Panc1 (cell line): Measurements from ENCODE around the gene ZDHHC8. TPM values are rescaled to one million over a fixed set of nuclear protein-coding genes. Genes with fewer than 3 reads are reported as not detected.

Experiments used
- ATAC-seq: fragments of 200-7000 bp; cut with Tn5 transposase; 2 replicates; pipeline ENCODE4 v1.9.1; 2020; ENCODE audit warnings: mild to moderate bottlenecking, moderate library complexity
- BruUV-seq: library from RNA; stranded (reverse); fragments of 400-500 nt; replicated peaks from 2 replicates; lab custom pipeline; 2021; lab: Mats Ljungman, UMichigan
- CTCF ChIA-PET: fragments of 300-600 bp; sonication (Branson Sonifier 250); formaldehyde crosslinking; loops from one replicate; lab custom pipeline; 2022; ENCODE audit warnings: antibody characterized with exemption; lab: Charles Lee
- POLR2A ChIA-PET: fragments of 300-600 bp; sonication (Branson Sonifier 250); formaldehyde crosslinking; loops from one replicate; lab custom pipeline; 2022; ENCODE audit warnings: antibody characterized with exemption; lab: Charles Lee
- DNase-seq: peaks from one replicate; pipeline ENCODE4 v3.0.0-alpha.2; 2010; ENCODE audit warnings: low read depth, low spot score
- H3K27ac ChIP-seq: 2 replicates; pipeline ENCODE4 v1.5.1; 2011; ENCODE audit warnings: mild to moderate bottlenecking, low read length, inconsistent platforms
- H3K27me3 ChIP-seq: fragments of 200-500 bp; sonication (Bioruptor generic); 2 replicates; pipeline ENCODE4 v1.6.0; 2014; ENCODE audit warnings: low read length, inconsistent platforms; ENCODE audit not compliant: control insufficient read depth, insufficient read depth
- H3K36me3 ChIP-seq: fragments of 200-500 bp; sonication (Bioruptor generic); 2 replicates; pipeline ENCODE4 v1.5.1; 2014; ENCODE audit warnings: inconsistent platforms, mild to moderate bottlenecking, low read length, moderate library complexity; ENCODE audit not compliant: control insufficient read depth, insufficient read depth
- H3K4me1 ChIP-seq: 2 replicates; pipeline ENCODE4 v1.5.1; 2011; ENCODE audit warnings: inconsistent platforms, mild to moderate bottlenecking, low read length, moderate library complexity; ENCODE audit not compliant: control insufficient read depth, insufficient read depth
- H3K4me3 ChIP-seq, 2 experiments: 2 replicates each; pipeline ENCODE4 v1.5.1; 2011 to 2012; ENCODE audit warnings: low read depth in 2 of 2, low read length in 2 of 2, mild to moderate bottlenecking in 2 of 2, inconsistent platforms in 1 of 2, moderate library complexity in 1 of 2
- H3K9me3 ChIP-seq: fragments of 200-500 bp; sonication (Bioruptor generic); 2 replicates; pipeline ENCODE4 v1.5.1; 2014; ENCODE audit warnings: low read depth, mild to moderate bottlenecking, inconsistent platforms, low read length, moderate library complexity; ENCODE audit not compliant: control insufficient read depth, insufficient read depth
- CTCF ChIP-seq: fragments of 450-650 bp; IDR thresholded peaks from 2 replicates; pipeline ENCODE4 v1.5.1; 2017; ENCODE audit warnings: mild to moderate bottlenecking
- POLR2AphosphoS5 ChIP-seq: IDR thresholded peaks from 2 replicates; pipeline ENCODE4 v1.6.1; 2012; ENCODE audit warnings: mild to moderate bottlenecking, low read depth, low read length, moderate library complexity
- REST ChIP-seq, 2 experiments: IDR thresholded peaks; 2 replicates each; pipeline ENCODE4 v1.6.1; 2011 to 2012; ENCODE audit warnings: low read depth in 2 of 2, control low read depth in 1 of 2, low read length in 1 of 2, mild to moderate bottlenecking in 1 of 2, moderate library complexity in 1 of 2; ENCODE audit not compliant: insufficient read depth in 1 of 2
- SIN3A ChIP-seq: IDR thresholded peaks from 2 replicates; pipeline ENCODE4 v1.6.1; 2012; ENCODE audit warnings: low read depth, mild to moderate bottlenecking, low read length, moderate library complexity, borderline replicate concordance; ENCODE audit not compliant: insufficient read depth
- TCF7L2 ChIP-seq: IDR thresholded peaks from 2 replicates; pipeline ENCODE4 v1.6.1; 2011; ENCODE audit warnings: mild to moderate bottlenecking, low read depth, low read length, inconsistent platforms
- in situ Hi-C: cut with HindIII; loops from 2 replicates; pipeline ENCODE4 v1.10.0; 2016; ENCODE audit warnings: low sequenced_read_pairs, low pct_unique_long_range_greater_than_20kb
- intact Hi-C: fragments of 100-400 bp; cut with micrococcal nuclease; formaldehyde crosslinking; loops from one replicate; pipeline ENCODE4 v1.10.0; 2022; ENCODE audit not compliant: unreplicated experiment
- total RNA-seq: library from RNA; stranded (reverse); gene quantifications from one replicate; pipeline ENCODE4 v1.2.1, GENCODE V29; 2021; ENCODE audit not compliant: unreplicated experiment

The ZDHHC8 gene
- total RNA-seq, 1 experiment from 2014 or later, result 79.0 TPM

- no peak for TF ChIP-seq TCF7L2
Observed at GRCh38 chr22:20141186-20142077, 9.8 kb downstream of the ZDHHC8 start (continued).

GRCh38 chr22:20142711-20143621 is 11.4 kb downstream of the ZDHHC8 start:
- no peak for DNase-seq
- Histone ChIP-seq H3K4me3 (no peak overlapping the region), H3K27ac (no peak overlapping the region), H3K27me3 (no peaks in the 10 kb centered on the region), H3K9me3 (no peaks in the 10 kb centered on the region), H3K4me1 (no peaks in the 10 kb centered on the region), H3K36me3 (no peaks in the 10 kb centered on the region)
- in situ Hi-C loops (no loop called here), intact Hi-C loops (no loop called here)
- TF ChIP-seq SIN3A, result no peak
- TF ChIP-seq REST (IDR thresholded peaks at IDR 0.05; ENCODE audit: insufficient read depth in 1 of 2, low read depth in 2 of 2, low read length in 1 of 2), result no peak
- no peak for TF ChIP-seq POLR2AphosphoS5
- no peak for TF ChIP-seq CTCF
- TF ChIP-seq TCF7L2, result no peak
- POLR2A ChIA-PET, result interaction anchor here (0.6 kb wide), 1 partner anchor 173 kb away, joined by 3 read pairs; no protein-coding TSS in a partner anchor
- no peak for ATAC-seq
- no TSS peak for BruUV-seq
- CTCF ChIA-PET, result no interaction called here
